ENCODE measurements around the gene MACF1. TPM values are rescaled to one million over a fixed set of nuclear protein-coding genes. Genes with fewer than 3 reads are reported as not detected.

MACF1 gene
- total and polyA plus RNA-seq, 2 of the 13 experiments (the other 11 are each of a cell fraction or from before 2014, with no cell fraction given): 36.7 to 65.4 TPM

DNA sequence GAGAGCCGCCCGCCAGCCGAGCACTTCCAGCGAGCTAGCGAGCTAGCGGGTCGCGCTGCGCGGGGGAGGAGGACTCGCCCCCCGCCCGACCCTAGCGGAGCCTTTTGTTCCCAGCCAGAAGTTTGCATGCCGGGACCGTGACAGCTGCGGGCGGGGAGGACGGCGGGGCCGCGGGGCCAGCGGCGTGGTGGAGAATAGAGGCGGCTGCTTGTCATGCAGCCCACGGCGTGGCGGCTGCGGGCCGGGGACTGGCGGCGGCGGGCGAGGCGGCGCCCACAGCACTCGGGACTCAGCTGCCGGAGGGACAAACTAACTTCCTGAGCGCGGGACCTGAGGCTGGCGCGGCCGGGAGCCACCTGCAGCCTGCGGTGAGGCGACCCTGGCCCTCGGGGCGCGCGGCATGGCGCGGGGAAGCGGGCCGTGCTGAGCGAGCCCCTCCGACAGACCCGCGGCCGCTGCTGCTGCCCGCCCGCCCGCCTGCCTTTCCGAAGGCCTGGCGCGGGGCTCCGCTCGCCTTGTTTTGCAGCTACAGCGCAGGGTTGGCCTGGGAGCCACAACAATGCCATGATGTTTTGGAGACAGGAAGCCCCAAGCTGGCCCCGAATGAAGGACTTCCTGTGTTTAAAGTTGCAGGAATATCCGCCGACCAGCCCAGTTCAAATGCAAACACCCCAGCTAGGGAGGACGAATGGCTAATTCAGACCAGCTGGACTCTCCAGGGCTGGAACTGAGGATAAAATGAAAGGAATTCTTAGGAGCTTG, 204.7 kb downstream of the MACF1 start (continued):
- TF ChIP-seq, protein P1, sequence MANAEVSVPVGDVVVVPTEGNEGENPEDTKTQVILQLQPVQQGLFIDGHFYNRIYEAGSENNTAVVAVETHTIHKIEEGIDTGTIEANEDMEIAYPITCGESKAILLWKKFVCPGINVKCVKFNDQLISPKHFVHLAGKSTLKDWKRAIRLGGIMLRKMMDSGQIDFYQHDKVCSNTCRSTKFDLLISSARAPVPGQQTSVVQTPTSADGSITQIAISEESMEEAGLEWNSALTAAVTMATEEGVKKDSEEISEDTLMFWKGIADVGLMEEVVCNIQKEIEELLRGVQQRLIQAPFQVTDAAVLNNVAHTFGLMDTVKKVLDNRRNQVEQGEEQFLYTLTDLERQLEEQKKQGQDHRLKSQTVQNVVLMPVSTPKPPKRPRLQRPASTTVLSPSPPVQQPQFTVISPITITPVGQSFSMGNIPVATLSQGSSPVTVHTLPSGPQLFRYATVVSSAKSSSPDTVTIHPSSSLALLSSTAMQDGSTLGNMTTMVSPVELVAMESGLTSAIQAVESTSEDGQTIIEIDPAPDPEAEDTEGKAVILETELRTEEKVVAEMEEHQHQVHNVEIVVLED (CRISPR knock-in tag; IDR thresholded peaks at IDR 0.05; ENCODE audit: borderline replicate concordance): no peak; the same call in 1 of the 2 replicates
- TF ChIP-seq, protein P2, sequence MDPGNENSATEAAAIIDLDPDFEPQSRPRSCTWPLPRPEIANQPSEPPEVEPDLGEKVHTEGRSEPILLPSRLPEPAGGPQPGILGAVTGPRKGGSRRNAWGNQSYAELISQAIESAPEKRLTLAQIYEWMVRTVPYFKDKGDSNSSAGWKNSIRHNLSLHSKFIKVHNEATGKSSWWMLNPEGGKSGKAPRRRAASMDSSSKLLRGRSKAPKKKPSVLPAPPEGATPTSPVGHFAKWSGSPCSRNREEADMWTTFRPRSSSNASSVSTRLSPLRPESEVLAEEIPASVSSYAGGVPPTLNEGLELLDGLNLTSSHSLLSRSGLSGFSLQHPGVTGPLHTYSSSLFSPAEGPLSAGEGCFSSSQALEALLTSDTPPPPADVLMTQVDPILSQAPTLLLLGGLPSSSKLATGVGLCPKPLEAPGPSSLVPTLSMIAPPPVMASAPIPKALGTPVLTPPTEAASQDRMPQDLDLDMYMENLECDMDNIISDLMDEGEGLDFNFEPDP (CRISPR knock-in tag; conservative IDR thresholded peaks at IDR 0.05): 0 out of 2 replicates have a peak, but pooled peaks have one; percentile 47
- TF ChIP-seq ZNF367 (CRISPR knock-in tag; IDR thresholded peaks at IDR 0.05; ENCODE audit: borderline replicate concordance) (no peak), ZNF331 (CRISPR knock-in tag; IDR thresholded peaks at IDR 0.05) (no peak), TMF1 (CRISPR knock-in tag; IDR thresholded peaks at IDR 0.05; ENCODE audit: low read depth) (no peak; the same call in 1 of the 2 replicates), DNMT3B (CRISPR knock-in tag; conservative IDR thresholded peaks at IDR 0.05) (no peak), GTF3A (CRISPR knock-in tag; conservative IDR thresholded peaks at IDR 0.05) (no peak), ZSCAN25 (CRISPR knock-in tag; IDR thresholded peaks at IDR 0.05) (no peak), ERF (CRISPR knock-in tag; IDR thresholded peaks at IDR 0.05) (no peak), ZNF33A (CRISPR knock-in tag; IDR thresholded peaks at IDR 0.05; ENCODE audit: borderline replicate concordance) (no peak)
- TF ChIP-seq, protein P3, sequence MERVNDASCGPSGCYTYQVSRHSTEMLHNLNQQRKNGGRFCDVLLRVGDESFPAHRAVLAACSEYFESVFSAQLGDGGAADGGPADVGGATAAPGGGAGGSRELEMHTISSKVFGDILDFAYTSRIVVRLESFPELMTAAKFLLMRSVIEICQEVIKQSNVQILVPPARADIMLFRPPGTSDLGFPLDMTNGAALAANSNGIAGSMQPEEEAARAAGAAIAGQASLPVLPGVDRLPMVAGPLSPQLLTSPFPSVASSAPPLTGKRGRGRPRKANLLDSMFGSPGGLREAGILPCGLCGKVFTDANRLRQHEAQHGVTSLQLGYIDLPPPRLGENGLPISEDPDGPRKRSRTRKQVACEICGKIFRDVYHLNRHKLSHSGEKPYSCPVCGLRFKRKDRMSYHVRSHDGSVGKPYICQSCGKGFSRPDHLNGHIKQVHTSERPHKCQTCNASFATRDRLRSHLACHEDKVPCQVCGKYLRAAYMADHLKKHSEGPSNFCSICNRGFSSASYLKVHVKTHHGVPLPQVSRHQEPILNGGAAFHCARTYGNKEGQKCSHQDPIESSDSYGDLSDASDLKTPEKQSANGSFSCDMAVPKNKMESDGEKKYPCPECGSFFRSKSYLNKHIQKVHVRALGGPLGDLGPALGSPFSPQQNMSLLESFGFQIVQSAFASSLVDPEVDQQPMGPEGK (CRISPR knock-in tag; IDR thresholded peaks at IDR 0.05): no peak; the same call in 1 of the 2 replicates
- TF ChIP-seq, protein P4, sequence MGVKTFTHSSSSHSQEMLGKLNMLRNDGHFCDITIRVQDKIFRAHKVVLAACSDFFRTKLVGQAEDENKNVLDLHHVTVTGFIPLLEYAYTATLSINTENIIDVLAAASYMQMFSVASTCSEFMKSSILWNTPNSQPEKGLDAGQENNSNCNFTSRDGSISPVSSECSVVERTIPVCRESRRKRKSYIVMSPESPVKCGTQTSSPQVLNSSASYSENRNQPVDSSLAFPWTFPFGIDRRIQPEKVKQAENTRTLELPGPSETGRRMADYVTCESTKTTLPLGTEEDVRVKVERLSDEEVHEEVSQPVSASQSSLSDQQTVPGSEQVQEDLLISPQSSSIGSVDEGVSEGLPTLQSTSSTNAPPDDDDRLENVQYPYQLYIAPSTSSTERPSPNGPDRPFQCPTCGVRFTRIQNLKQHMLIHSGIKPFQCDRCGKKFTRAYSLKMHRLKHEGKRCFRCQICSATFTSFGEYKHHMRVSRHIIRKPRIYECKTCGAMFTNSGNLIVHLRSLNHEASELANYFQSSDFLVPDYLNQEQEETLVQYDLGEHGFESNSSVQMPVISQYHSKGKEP (CRISPR knock-in tag; IDR thresholded peaks at IDR 0.05): no peak
- TF ChIP-seq, protein P5, sequence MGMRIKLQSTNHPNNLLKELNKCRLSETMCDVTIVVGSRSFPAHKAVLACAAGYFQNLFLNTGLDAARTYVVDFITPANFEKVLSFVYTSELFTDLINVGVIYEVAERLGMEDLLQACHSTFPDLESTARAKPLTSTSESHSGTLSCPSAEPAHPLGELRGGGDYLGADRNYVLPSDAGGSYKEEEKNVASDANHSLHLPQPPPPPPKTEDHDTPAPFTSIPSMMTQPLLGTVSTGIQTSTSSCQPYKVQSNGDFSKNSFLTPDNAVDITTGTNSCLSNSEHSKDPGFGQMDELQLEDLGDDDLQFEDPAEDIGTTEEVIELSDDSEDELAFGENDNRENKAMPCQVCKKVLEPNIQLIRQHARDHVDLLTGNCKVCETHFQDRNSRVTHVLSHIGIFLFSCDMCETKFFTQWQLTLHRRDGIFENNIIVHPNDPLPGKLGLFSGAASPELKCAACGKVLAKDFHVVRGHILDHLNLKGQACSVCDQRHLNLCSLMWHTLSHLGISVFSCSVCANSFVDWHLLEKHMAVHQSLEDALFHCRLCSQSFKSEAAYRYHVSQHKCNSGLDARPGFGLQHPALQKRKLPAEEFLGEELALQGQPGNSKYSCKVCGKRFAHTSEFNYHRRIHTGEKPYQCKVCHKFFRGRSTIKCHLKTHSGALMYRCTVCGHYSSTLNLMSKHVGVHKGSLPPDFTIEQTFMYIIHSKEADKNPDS (CRISPR knock-in tag; IDR thresholded peaks at IDR 0.05): no peak
- TF ChIP-seq, protein P6, sequence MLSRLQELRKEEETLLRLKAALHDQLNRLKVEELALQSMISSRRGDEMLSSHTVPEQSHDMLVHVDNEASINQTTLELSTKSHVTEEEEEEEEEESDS (CRISPR knock-in tag; IDR thresholded peaks at IDR 0.05; ENCODE audit: borderline replicate concordance): no peak
- TF ChIP-seq, protein P7, sequence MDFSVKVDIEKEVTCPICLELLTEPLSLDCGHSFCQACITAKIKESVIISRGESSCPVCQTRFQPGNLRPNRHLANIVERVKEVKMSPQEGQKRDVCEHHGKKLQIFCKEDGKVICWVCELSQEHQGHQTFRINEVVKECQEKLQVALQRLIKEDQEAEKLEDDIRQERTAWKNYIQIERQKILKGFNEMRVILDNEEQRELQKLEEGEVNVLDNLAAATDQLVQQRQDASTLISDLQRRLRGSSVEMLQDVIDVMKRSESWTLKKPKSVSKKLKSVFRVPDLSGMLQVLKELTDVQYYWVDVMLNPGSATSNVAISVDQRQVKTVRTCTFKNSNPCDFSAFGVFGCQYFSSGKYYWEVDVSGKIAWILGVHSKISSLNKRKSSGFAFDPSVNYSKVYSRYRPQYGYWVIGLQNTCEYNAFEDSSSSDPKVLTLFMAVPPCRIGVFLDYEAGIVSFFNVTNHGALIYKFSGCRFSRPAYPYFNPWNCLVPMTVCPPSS (IDR thresholded peaks at IDR 0.05): no peak
- TF ChIP-seq, protein P8, sequence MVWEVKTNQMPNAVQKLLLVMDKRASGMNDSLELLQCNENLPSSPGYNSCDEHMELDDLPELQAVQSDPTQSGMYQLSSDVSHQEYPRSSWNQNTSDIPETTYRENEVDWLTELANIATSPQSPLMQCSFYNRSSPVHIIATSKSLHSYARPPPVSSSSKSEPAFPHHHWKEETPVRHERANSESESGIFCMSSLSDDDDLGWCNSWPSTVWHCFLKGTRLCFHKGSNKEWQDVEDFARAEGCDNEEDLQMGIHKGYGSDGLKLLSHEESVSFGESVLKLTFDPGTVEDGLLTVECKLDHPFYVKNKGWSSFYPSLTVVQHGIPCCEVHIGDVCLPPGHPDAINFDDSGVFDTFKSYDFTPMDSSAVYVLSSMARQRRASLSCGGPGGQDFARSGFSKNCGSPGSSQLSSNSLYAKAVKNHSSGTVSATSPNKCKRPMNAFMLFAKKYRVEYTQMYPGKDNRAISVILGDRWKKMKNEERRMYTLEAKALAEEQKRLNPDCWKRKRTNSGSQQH (CRISPR knock-in tag; IDR thresholded peaks at IDR 0.05; ENCODE audit: low read depth): no peak

Data from HepG2 (cell line).